Activated CD8-positive, alpha-beta memory T cell treated with anti-CD3 and anti-CD28 coated beads, Interleukin-2, amount 50 U/mL, for 1 hour (primary cell): ENCODE results near the gene UBAP1L.
"Not testable (repeated sequence)": the region's sequence is repeated elsewhere in the genome, so short reads cannot be mapped to it uniquely, and the experiment has no call there.

Experiments used
- DNase-seq: peaks from one replicate; pipeline ENCODE4 v3.0.0-alpha.2; 2020; ENCODE audit errors: extremely low read depth

UBAP1L gene

GRCh38 chr15:65099801-65100200, 15.2 kb downstream of the UBAP1L start:
- DNase-seq = not testable (repeated sequence)

- DNase-seq = no peak
Observed at GRCh38 chr15:65099336-65099735, 15.7 kb downstream of the UBAP1L start.

GRCh38 chr15:65097651-65098263, 17.2 kb downstream of the UBAP1L start:
- DNase-seq = no peak

- DNase-seq = no peak
Observed at GRCh38 chr15:65096481-65097385, 18.3 kb downstream of the UBAP1L start.

- DNase-seq = no peak
Observed at GRCh38 chr15:65095747-65096104, 19.3 kb downstream of the UBAP1L start.

- DNase-seq = no peak
Observed at GRCh38 chr15:65095011-65095746, 19.8 kb downstream of the UBAP1L start.

GRCh38 chr15:65094294-65094995, 20.6 kb downstream of the UBAP1L start:
- DNase-seq = no peak

GRCh38 chr15:65093793-65094170, 21.2 kb downstream of the UBAP1L start:
- DNase-seq = not testable (repeated sequence)

GRCh38 chr15:65092911-65093792, 21.8 kb downstream of the UBAP1L start:
- no peak for DNase-seq

GRCh38 chr15:65091946-65092770, 22.8 kb downstream of the UBAP1L start:
- no peak for DNase-seq

- DNase-seq = no peak
Observed at GRCh38 chr15:65089206-65089824, 25.7 kb downstream of the UBAP1L start.

- no peak for DNase-seq
Observed at GRCh38 chr15:65088643-65089021, 26.4 kb downstream of the UBAP1L start.

- DNase-seq = no peak
Observed at GRCh38 chr15:65087873-65088642, 26.9 kb downstream of the UBAP1L start.

- DNase-seq = no peak
Observed at GRCh38 chr15:65087411-65087810, 27.6 kb downstream of the UBAP1L start.

- DNase-seq = no peak
Observed at GRCh38 chr15:65086680-65087111, 28.3 kb downstream of the UBAP1L start.

GRCh38 chr15:65085990-65086679, 28.9 kb downstream of the UBAP1L start:
- no peak for DNase-seq

GRCh38 chr15:65085207-65085753, 29.7 kb downstream of the UBAP1L start:
- no peak for DNase-seq
